Activated CD8-positive, alpha-beta T cell treated with anti-CD3 and anti-CD28 coated beads, Interleukin-2, amount 10 ng/mL, durations not matched to agents 7 days and 5 days (primary cell): ENCODE measurements around the gene KRTAP9-9. TPM values are rescaled to one million over a fixed set of nuclear protein-coding genes. Genes with fewer than 3 reads are reported as not detected.
"Not testable (repeated sequence)": the region's sequence is repeated elsewhere in the genome, so short reads cannot be mapped to it uniquely, and the experiment has no call there.

Source experiments
- ATAC-seq: fragments of 150-1000 bp; cut with Tn5 transposase; one replicate; pipeline ENCODE4 v1.10.0; 2021; ENCODE audit warnings: moderate library complexity
- CTCF ChIA-PET: fragments of 350-600 bp; sonication (Branson Sonifier 250); formaldehyde crosslinking; loops from one replicate; lab custom pipeline; 2021; ENCODE audit warnings: antibody characterized with exemption; lab: Charles Lee
- POLR2A ChIA-PET: fragments of 350-600 bp; sonication (Branson Sonifier 250); formaldehyde crosslinking; loops from one replicate; lab custom pipeline; 2021; ENCODE audit warnings: antibody characterized with exemption; lab: Charles Lee
- DNase-seq: peaks from one replicate; pipeline ENCODE4 v3.0.0-alpha.2; 2020
- H3K27ac Mint-ChIP-seq: one replicate; pipeline ENCODE4 v1.8.0; 2021; ENCODE audit warnings: mild to moderate bottlenecking, mixed read lengths
- H3K27me3 Mint-ChIP-seq: one replicate; pipeline ENCODE4 v1.8.0; 2021; ENCODE audit warnings: low read depth, mixed read lengths
- H3K36me3 Mint-ChIP-seq: one replicate; pipeline ENCODE4 v1.8.0; 2021; ENCODE audit warnings: low read depth, mixed read lengths
- H3K4me1 Mint-ChIP-seq: one replicate; pipeline ENCODE4 v1.8.0; 2021; ENCODE audit warnings: low read depth, mixed read lengths
- H3K4me3 Mint-ChIP-seq: one replicate; pipeline ENCODE4 v1.8.0; 2021; ENCODE audit warnings: mild to moderate bottlenecking, mixed read lengths
- H3K9me3 Mint-ChIP-seq: one replicate; pipeline ENCODE4 v1.8.0; 2022; ENCODE audit warnings: mixed read lengths; ENCODE audit not compliant: insufficient read depth
- total RNA-seq, 2 experiments: library from RNA; stranded (reverse); gene quantifications; one replicate each; pipeline ENCODE4 v1.2.3, GENCODE V29; 2021

Gene KRTAP9-9
- total RNA-seq, 2 experiments from 2014 or later, result not detected

DNA sequence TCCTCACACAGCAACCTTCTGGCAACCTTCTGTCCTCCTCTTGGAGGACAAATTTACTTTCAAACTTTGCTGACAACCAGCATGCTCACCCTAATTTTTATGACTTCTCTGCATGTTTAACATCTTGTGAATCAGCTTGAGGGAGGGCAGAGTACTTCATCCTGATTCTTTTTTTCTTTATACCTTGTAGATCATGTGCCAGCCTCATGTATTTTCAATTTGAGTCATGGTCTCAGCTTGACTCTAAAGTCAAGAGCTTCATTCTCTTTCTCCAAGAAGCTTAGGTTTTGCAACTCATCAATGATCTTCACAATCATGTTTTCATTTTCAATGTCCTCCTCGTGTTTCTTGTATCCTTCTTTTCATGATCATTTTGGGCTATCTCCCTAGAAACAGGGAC, 16.7 kb downstream of the KRTAP9-9 start:
- CTCF ChIA-PET, result no interaction called here
- Mint-ChIP-seq H3K36me3 (no peaks in the 10 kb centered on the region), H3K9me3 (no peaks in the 10 kb centered on the region), H3K27me3 (peaks cover 5% of the 10 kb centered on the region), H3K27ac (no peak overlapping the region), H3K4me3 (no peak overlapping the region), H3K4me1 (no peaks in the 10 kb centered on the region)
- DNase-seq (no peak), ATAC-seq (no peak)
- POLR2A ChIA-PET, result no interaction called here

DNA sequence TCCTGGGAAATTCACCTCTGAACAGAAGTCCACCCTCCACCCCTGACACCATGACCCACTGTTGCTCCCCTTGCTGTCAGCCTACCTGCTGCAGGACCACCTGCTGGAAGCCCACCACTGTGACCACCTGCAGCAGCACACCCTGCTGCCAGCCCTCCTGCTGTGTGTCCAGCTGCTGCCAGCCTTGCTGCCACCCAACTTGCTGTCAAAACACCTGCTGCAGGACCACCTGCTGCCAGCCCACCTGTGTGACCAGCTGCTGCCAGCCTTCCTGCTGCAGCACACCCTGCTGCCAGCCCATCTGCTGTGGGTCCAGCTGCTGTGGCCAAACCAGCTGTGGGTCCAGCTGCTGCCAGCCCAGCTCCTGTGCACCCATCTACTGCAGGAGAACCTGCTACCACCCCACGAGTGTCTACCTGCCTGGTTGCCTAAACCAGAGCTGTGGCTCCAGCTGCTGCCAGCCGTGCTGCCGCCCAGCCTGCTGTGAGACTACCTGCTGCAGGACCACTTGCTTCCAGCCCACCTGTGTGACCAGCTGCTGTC, 20.5 kb downstream of the KRTAP9-9 start, which contains the start of gene KRTAP9-7:
KRTAP9-7 (plus strand) TSS at position 51 of the 543 bp plus-strand sequence; CDS start at position 51, 0 bp downstream.
- ATAC-seq, DNase-seq, POLR2A ChIA-PET, H3K36me3 Mint-ChIP-seq, H3K27me3 Mint-ChIP-seq, H3K4me1 Mint-ChIP-seq, H3K4me3 Mint-ChIP-seq, H3K27ac Mint-ChIP-seq, H3K9me3 Mint-ChIP-seq: not testable (repeated sequence)
- CTCF ChIA-PET, result interaction anchor here (0.9 kb wide), 1 partner anchor 12 kb away, joined by 4 read pairs; no protein-coding TSS in a partner anchor

DNA sequence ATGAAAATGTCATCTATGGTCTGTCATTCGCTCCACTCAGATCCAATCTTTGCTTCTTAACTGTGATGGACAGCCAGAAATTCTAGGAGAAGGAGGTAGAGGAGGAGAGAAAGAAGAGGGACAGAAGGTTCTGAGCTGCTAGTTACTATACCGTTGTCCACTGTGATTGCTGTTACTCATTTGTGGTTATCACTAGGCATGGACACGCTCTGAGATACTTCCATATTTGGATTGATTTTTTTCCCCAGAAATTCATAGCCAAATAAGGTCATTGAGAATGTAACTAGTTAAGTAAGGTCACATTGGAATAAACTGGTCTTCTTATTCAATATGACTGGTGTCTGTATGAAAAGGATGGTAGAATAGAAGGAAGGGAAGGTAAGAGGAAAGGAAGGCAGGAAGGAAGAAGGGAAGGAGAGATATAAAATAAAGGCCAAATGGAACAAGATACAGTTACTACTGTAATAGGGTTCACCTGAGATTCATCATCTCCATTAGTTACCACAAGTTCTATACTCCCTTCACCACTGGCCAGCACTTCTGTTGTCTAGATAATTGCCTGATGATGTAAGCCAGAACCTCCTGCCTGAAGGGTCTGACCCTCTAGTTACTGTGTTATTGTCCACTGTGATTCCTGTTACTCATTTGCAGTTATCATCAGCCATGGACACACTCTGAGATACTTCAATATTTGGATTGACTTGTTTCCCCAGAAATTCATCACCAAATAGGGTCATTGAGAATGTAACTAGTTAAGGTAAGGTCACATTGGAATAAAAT, 23.2 kb downstream of the KRTAP9-9 start:
- peaks cover 5% of the 10 kb centered on the region for H3K27me3 Mint-ChIP-seq
- no peaks in the 10 kb centered on the region for H3K36me3 Mint-ChIP-seq
- no peaks in the 10 kb centered on the region for H3K9me3 Mint-ChIP-seq
- no peak for ATAC-seq
- H3K27ac Mint-ChIP-seq, result no peak overlapping the region
- POLR2A ChIA-PET, result no interaction called here
- no peak for DNase-seq
- CTCF ChIA-PET, result no interaction called here
- no peak overlapping the region for H3K4me3 Mint-ChIP-seq
- no peaks in the 10 kb centered on the region for H3K4me1 Mint-ChIP-seq

DNA sequence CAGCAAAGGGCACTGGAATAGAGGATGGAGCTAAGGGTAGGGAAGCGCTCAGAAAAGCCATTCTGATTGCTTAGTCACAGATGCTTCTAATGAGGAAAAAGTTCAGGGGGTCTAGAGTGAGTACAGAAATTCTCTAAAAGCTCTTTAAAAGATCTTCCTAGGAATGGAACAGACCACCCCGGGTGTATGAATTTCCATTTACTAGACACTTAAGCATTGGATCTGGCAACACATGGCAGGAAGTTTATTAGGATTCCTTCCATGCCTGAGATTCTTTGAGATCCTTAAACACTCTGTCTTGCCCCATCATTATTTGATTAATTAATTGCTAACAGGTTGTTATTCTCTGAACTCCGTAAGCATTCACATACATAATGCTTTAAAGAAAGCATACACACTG, 28.9 kb downstream of the KRTAP9-9 start:
- POLR2A ChIA-PET, result no interaction called here
- H3K9me3 Mint-ChIP-seq, result no peaks in the 10 kb centered on the region
- H3K36me3 Mint-ChIP-seq, result no peaks in the 10 kb centered on the region
- peaks cover 2% of the 10 kb centered on the region for H3K4me1 Mint-ChIP-seq
- CTCF ChIA-PET, result no interaction called here
- DNase-seq, result no peak
- no peak for ATAC-seq
- H3K27ac Mint-ChIP-seq, result no peak overlapping the region
- no peaks in the 10 kb centered on the region for H3K27me3 Mint-ChIP-seq
- no peak overlapping the region for H3K4me3 Mint-ChIP-seq

DNA sequence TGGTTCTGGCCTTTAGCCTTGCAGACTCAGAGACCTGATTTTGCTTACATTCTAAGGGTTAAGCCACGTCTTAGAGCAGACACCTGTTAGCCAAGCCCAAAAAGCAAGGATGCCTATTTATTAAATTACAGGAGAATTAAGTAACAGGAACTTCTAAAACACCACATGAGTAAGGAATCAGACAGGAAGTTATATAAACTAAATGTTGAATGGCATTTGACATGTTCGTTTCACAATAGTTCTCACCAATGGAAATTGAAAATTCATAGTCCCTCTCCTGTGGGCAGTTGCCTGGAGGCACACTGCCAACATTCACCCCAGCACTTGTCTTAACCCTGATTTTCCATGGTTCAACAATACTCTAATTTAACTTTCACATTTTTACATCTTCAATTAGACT, 29.4 kb downstream of the KRTAP9-9 start:
- H3K27me3 Mint-ChIP-seq, result no peaks in the 10 kb centered on the region
- ChIA-PET CTCF (no interaction called here), POLR2A (no interaction called here)
- ATAC-seq, result no peak
- DNase-seq, result no peak
- H3K36me3 Mint-ChIP-seq, result no peaks in the 10 kb centered on the region
- no peak overlapping the region for H3K27ac Mint-ChIP-seq
- H3K4me1 Mint-ChIP-seq, result peaks cover 2% of the 10 kb centered on the region
- H3K4me3 Mint-ChIP-seq, result no peak overlapping the region
- H3K9me3 Mint-ChIP-seq, result no peaks in the 10 kb centered on the region

DNA sequence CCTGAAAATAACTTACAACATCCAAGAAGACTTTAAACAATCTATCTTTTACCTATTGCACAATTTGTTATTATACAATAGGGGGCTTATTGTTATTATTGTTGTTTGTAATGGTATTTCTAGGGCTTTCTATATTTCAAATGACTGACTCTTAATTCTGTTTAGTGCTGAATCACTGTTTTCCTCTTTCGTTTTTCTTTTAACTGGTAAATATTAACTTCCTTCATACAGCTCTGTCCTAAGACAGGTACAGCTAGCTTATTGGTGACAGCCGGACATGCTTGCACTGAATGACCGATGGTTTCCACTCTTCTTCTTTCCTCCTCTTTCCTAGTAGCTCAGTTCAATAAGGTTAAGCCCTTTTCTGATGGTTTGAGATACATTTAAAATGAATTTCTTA, 31.9 kb downstream of the KRTAP9-9 start:
- Mint-ChIP-seq H3K4me3 (no peak overlapping the region), H3K36me3 (no peaks in the 10 kb centered on the region), H3K9me3 (no peaks in the 10 kb centered on the region), H3K4me1 (peaks cover 2% of the 10 kb centered on the region), H3K27ac (no peak overlapping the region), H3K27me3 (no peaks in the 10 kb centered on the region)
- POLR2A ChIA-PET, result no interaction called here
- no peak for ATAC-seq
- CTCF ChIA-PET, result interaction anchor here (2.2 kb wide), 1 partner anchor 35 kb away, joined by 6 read pairs; no protein-coding TSS in a partner anchor
- DNase-seq, result no peak

DNA sequence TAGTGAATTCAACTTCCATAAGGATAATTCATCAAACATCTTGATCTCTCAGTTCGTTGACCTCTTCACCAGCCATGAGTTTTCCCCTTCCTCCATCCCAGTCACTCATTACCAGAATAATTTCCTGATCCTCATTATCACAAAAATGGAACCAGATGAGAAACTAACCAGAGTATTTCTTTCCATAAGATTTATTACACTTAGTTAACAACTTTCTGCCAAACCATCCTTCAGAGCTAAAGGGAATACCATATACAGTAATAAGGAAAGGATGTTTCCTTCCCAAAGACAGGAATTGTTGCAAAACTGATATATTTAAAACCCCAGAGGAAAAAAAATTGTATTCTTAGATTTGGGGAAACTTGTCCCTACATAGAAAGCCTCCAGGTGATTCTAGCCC, 38.8 kb downstream of the KRTAP9-9 start:
- ATAC-seq, result no peak

DNA sequence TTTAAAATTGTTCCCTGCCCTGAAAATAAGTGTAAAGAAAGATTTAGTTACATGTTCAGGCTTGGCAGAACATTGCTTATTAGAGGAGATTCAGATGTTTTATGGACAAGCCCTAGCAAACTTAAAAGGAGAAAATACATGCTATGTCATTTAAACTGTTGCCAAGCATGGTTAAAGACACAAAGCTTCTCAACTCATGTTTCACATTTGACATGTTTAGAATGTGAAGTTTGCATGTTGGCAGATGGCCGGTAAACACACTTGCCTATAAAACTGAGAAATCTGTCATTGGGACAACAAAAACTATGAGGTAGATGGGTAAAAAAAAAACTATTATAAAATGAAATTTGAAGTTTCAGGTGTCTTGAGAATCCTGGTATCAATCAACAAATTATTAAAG, 41.7 kb downstream of the KRTAP9-9 start:
- no peaks in the 10 kb centered on the region for H3K9me3 Mint-ChIP-seq
- no peaks in the 10 kb centered on the region for H3K27me3 Mint-ChIP-seq
- ATAC-seq (no peak), DNase-seq (no peak)
- H3K4me3 Mint-ChIP-seq, result no peak overlapping the region
- H3K4me1 Mint-ChIP-seq, result peaks cover 8% of the 10 kb centered on the region
- CTCF ChIA-PET, result no interaction called here
- H3K27ac Mint-ChIP-seq, result no peak overlapping the region
- H3K36me3 Mint-ChIP-seq, result no peaks in the 10 kb centered on the region
- POLR2A ChIA-PET, result no interaction called here

More for the DNA sequence above, 38.8 kb downstream of the KRTAP9-9 start:
- no peak overlapping the region for H3K27ac Mint-ChIP-seq
- CTCF ChIA-PET, result no interaction called here
- H3K4me1 Mint-ChIP-seq, result no peaks in the 10 kb centered on the region
- no peaks in the 10 kb centered on the region for H3K9me3 Mint-ChIP-seq
- DNase-seq, result no peak
- H3K36me3 Mint-ChIP-seq, result no peaks in the 10 kb centered on the region
- POLR2A ChIA-PET, result no interaction called here
- no peak overlapping the region for H3K4me3 Mint-ChIP-seq
- no peaks in the 10 kb centered on the region for H3K27me3 Mint-ChIP-seq

DNA sequence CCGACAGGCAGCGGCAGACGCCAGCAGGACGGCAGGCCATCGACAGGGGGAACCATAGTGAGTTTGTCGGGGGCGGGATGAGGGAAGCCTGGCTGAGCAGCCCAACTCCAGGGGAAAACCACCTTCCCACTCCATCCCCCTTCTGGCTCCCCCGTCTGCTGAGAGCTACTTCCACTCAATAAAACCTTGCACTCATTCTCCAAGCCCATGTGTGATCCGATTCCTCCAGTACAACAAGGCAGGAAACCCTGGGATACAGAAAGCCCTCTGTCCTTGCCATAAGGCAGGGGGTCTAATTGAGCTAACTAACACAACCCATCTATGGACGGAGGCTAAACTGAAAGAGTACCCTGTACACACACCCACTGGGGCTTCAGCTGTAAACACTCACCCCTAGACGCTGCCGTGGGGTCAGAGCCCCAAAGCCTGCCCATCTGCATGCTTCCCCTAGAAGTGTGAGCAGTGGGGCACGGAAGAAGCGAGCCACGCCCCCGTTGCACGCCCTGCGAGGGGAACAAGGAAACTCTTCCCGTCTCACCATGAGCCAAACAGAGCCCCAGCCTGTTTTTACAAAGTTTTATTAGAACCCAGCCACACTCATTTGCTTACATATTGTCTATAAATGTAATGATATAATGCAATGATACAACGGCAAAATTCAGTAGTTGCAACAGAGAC, 43.4 kb downstream of the KRTAP9-9 start:
- no peaks in the 10 kb centered on the region for H3K9me3 Mint-ChIP-seq

DNA sequence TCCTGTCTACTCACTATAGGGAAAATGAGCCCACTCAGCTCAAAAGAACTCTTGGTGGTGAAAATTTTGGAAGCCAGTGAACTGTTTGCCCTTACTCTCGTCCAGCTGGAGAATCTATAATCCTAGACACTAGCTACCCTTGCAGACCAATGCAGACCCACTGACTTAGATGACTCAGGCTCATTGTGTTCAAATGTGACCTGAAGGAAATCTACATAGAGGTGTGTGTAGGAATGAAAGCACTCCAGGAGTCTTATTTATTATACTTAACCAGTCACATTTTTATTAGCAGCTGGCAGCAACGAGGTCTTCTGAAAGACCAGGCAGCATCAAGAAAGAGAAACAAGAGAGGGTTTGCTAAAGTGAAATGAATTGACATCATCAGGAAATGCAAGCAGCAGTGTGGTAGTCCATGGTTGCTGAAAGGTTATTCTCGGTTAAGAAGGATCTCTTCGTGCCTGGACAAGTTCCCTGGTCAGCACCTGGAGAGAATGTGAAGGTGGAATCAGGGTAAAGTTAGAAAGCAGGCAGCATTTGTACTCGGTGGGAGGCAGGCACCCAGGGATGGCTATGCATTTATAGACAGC, 46.1 kb downstream of the KRTAP9-9 start:
- Mint-ChIP-seq H3K27me3 (no peaks in the 10 kb centered on the region), H3K36me3 (no peaks in the 10 kb centered on the region), H3K27ac (no peak overlapping the region), H3K4me3 (no peak overlapping the region), H3K9me3 (no peaks in the 10 kb centered on the region), H3K4me1 (peaks cover 8% of the 10 kb centered on the region)
- POLR2A ChIA-PET, result interaction anchor here (0.5 to 1.2 kb wide), 3 partner anchors 8 to 581 kb away, joined by 3 to 4 read pairs (median 3); partner anchors contain the start of gene KRTAP16-1
- CTCF ChIA-PET, result no interaction called here
- DNase-seq, result no peak
- no peak for ATAC-seq

More for the DNA sequence above, 43.4 kb downstream of the KRTAP9-9 start:
- H3K27ac Mint-ChIP-seq, result no peak overlapping the region
- peaks cover 8% of the 10 kb centered on the region for H3K4me1 Mint-ChIP-seq
- H3K27me3 Mint-ChIP-seq, result no peaks in the 10 kb centered on the region
- no peak for DNase-seq
- CTCF ChIA-PET, result no interaction called here
- POLR2A ChIA-PET, result no interaction called here
- ATAC-seq, result no peak
- no peak overlapping the region for H3K4me3 Mint-ChIP-seq
- H3K36me3 Mint-ChIP-seq, result no peaks in the 10 kb centered on the region

DNA sequence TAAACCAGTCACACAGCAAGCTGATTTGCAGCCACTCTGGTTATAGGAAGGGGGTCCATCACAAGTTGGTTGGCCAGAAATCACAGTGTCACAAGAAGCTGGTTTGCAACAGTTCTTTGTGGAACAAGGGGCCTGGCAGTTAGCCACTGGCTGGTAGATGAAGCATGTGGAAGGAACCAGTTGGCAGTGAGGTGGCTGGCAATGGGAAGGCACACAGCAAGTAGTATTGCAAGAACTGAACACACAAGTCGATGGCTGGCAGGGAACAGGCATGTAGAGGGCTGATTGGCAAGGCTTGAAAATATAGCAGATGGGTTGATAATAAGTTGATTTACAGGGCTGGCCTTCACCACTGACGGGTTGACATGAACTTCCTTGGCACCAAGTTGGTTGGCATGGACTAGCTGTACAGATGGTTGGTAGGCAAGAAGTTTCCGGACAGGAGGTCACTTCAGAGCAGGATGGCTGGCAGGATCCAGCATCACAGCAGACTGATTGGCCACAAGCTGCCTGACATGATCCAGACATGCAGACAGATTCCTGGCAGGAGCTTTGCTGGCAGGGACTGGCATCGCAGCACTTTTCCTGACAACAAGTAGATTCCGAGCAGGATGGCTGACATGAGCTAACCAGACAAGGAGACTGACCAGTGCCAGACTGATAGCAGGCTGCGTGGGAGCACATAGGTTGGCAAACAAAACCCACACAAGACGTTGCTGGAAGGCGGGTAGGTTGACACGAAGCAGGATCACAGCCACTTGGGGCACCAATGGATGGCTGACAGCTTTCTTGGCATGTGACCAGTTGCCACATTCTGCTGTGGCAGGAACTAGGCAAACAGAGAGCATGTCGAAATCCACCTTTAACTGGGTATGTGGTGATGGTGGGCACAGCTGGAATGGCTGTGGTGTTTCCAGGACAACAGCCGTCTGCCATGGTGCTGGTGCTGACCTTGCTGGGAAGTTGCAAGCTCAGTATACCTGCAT, 47.0 kb downstream of the KRTAP9-9 start, which contains the start of gene KRTAP29-1:
KRTAP29-1 (minus strand) TSS at position 936 of the 986 bp plus-strand sequence; CDS start at position 936, 0 bp downstream.
- no peaks in the 10 kb centered on the region for H3K27me3 Mint-ChIP-seq
- H3K4me3 Mint-ChIP-seq, result no peak within 1 kb of the TSS
- POLR2A ChIA-PET, result interaction anchor here (0.5 kb wide), 1 partner anchor 582 kb away, joined by 3 read pairs; no protein-coding TSS in a partner anchor
- no peak for ATAC-seq
- no peak for DNase-seq
- no peak within 1 kb of the TSS for H3K27ac Mint-ChIP-seq
- peaks cover 11% of the 10 kb centered on the region for H3K4me1 Mint-ChIP-seq
- no peaks in the 10 kb centered on the region for H3K9me3 Mint-ChIP-seq
- CTCF ChIA-PET, result interaction anchor here (1.0 kb wide), 1 partner anchor 20 kb away, joined by 3 read pairs; no protein-coding TSS in a partner anchor
- no peaks in the 10 kb centered on the region for H3K36me3 Mint-ChIP-seq
